Testis (tissue), 2 donors: ENCODE data around the gene ICE2.

Experiments
- POLR2A ChIP-seq: fragments of 450-650 bp; IDR thresholded peaks from one replicate; pipeline ENCODE4 v1.6.1; 2017; ENCODE audit warnings: antibody characterized with exemption, mild to moderate bottlenecking, moderate library complexity
- TF ChIP-seq, protein P1 (sequence below), 3 experiments: fragments of 450-650 bp in 2 of 3; fragments of 200-600 bp in 1 of 3; sonication (generic) in 1 of 3; IDR thresholded peaks; one replicate each; pipeline ENCODE4 v1.5.1; 2016 to 2019; ENCODE audit warnings: antibody characterized with exemption in 3 of 3, mild to moderate bottlenecking in 2 of 3, moderate library complexity in 1 of 3

DNA sequence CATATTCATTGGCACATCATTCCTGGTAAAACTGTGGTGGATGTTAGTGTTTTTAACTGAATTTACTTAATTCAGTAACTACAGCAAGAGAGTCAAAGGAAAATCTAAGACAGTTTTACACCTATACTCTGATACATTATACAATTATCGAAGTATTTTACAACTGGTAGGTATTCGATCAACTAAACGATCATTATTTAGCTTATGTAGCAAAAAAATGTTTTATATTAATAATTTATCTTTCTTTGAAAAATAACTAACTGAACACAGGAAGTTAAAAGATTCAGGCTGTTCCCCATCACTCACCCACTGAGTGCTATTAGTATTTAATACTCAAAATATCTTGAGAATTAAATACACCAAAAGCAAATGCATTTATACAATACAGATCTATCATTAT is 21.0 kb downstream of the ICE2 start:
- TF ChIP-seq, protein P1, sequence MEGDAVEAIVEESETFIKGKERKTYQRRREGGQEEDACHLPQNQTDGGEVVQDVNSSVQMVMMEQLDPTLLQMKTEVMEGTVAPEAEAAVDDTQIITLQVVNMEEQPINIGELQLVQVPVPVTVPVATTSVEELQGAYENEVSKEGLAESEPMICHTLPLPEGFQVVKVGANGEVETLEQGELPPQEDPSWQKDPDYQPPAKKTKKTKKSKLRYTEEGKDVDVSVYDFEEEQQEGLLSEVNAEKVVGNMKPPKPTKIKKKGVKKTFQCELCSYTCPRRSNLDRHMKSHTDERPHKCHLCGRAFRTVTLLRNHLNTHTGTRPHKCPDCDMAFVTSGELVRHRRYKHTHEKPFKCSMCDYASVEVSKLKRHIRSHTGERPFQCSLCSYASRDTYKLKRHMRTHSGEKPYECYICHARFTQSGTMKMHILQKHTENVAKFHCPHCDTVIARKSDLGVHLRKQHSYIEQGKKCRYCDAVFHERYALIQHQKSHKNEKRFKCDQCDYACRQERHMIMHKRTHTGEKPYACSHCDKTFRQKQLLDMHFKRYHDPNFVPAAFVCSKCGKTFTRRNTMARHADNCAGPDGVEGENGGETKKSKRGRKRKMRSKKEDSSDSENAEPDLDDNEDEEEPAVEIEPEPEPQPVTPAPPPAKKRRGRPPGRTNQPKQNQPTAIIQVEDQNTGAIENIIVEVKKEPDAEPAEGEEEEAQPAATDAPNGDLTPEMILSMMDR (IDR thresholded peaks at IDR 0.05): no peak
- TF ChIP-seq POLR2A: no peak
